GM08714 (cell line): ENCODE results near the gene NBPF26.
"Not testable (repeated sequence)": the region's sequence is repeated elsewhere in the genome, so short reads cannot be mapped to it uniquely, and the experiment has no call there.

ENCODE experiments used
- H3K4me3 ChIP-seq: fragments of 200-500 bp; sonication (Bioruptor generic); 2 replicates; pipeline ENCODE4 v1.5.1; 2014; ENCODE audit warnings: mild to moderate bottlenecking, low read length, inconsistent platforms

The NBPF26 gene

DNA sequence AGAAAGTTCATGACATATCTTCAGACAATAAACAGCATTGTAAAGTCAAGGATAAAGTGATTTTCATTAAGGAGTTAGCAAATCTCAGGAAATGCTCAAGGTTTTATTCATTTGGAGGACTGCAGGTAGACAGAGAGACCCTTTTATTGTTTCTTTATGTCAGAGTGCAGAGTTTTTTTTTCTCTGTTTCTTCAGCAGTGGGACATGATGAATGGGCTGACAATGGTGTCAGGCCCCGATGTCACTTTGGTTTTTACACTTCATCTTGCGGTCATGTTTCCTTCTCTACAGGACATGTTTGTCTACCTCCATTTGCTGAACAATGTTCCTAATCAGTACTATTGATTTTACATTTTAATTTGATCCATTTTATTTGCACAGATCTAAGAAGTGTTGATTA is 134.4 kb downstream of the NBPF26 start:
- H3K4me3 ChIP-seq = not testable (repeated sequence)

DNA sequence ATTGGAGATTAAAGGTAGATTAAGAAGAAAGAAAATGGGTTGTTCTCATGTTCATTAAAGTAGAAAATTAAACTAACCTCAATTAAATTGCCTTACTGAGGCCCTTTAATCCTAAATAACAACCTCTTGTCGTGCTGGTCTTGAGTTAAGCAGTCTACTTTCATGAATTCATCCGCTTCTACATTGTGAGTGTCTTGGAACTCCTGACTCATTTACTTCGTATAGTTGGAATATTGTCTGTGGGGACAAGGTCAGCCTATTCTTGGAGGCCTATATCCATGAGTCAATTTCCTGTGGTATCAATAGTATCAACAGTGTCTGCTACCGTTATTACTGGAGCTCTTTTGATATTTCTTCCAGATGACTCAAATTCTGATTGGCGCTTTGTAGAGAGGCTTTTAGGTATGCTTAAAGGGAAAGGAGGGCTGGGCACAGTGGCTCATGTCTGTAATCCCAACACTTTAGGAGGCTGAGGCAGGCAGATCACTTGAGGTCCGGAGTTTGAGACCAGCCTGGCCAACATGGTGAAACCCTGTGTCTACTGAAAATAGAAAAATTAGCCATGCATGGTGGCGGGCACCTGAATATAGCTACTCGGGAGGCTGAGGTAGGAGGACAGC is 136.0 kb downstream of the NBPF26 start:
- H3K4me3 ChIP-seq = not testable (repeated sequence)

GRCh38 chr1:120878206-120878605 is 154.5 kb downstream of the NBPF26 start:
- H3K4me3 ChIP-seq = not testable (repeated sequence)

DNA sequence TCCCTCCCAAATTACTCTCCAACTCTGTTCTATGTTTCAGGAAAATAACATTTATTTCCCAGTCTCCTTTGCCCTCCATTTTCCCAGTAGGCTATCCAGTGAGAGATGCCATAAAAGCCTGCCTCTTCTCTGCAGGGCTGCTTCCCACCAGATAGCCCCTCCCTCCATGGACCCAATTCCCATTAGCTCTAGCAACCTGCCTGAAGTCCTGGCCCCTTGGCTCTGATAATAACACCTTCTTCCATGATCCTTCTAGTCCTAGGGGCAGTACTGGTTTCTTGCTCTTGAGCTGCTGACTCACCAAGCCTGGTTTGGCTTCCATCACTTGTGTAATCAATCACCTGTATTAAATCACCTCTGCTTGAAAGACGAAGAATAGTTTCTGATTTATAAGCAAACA is 156.3 kb downstream of the NBPF26 start:
- H3K4me3 ChIP-seq = not testable (repeated sequence)

DNA sequence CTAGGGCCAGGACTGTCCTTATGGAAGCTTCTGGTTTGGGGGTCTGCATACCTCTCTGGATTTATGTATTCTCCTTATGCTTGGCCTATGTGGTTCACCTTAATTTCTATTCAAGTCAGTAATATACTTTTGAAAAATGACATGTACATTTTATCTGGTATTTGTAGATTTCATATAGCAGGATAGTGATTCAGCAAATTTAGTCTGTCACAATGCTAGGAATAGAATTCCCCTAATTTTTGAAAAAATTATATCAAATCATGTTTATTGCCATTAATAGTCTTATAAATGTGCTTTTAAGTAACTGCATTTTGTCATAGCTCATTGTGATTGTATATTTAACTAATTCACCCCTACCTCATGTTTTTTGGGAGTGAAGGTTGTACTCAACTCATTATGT is 158.2 kb downstream of the NBPF26 start:
- H3K4me3 ChIP-seq = not testable (repeated sequence)
